Heart left ventricle (tissue), 13 donors: ENCODE data around the gene PRKACA.

ENCODE experiments used
- CTCF ChIP-seq, 12 donors: fragments of 200-600 bp; sonication (generic) in 4 of 12; IDR thresholded peaks; one replicate each; pipeline versions ENCODE4 v1.5.0 to v1.8.0; 2018 to 2022; ENCODE audit warnings: antibody characterized with exemption in 12 of 12, mild to moderate bottlenecking in 5 of 12
- POLR2A ChIP-seq, 2 donors: fragments of 450-650 bp; IDR thresholded peaks; one replicate each; pipeline ENCODE4 v1.6.1; 2017; ENCODE audit warnings: antibody characterized with exemption in 2 of 2, mild to moderate bottlenecking in 2 of 2, moderate library complexity in 2 of 2
- donor health status: ischemic (EF 13 %, LVEDD 7.1; RV severe dilation, severe dysfunction).
- donor health status: DM: no; HTN: yes; CAD: no.
- donor health status: DM: no; HTN: no; CAD: no.
- donor health status: ischemic (EF 25% LVEDD 6.9; RV normal size, moderate dysfunction).
- donor health status: ischemic (EF 25% LVEDD 5.7; RV mildly dilated, moderate dysfunction).
- donor health status: ischemic (EF 35%, LVEDD 5.7; RV mildly dilated, moderate dysfunction).
- donor health status: nonischemic (EF 11% LVEDD 7.7; RV severe dilation, severe dysfunction).
- donor health status: DM: yes; HTN: yes; CAD: no.
- donor health status: PGD.
- donor health status: ischemic (EF 29% LVEDD 5.4; RV normal size, mild dysfunction).
- donor health status: nonischemic (EF 23%, LVEDD 6.1; RV moderate dilation, normal function).

- TF ChIP-seq CTCF (IDR thresholded peaks at IDR 0.05) = no peak
- no peak for TF ChIP-seq POLR2A (IDR thresholded peaks at IDR 0.05)
Observed at GRCh38 chr19:14139944-14140343, 22.4 kb upstream of the PRKACA start.
